Natural killer cell (primary cell): ENCODE measurements around the gene UFC1. TPM values are rescaled to one million over a fixed set of nuclear protein-coding genes. Genes with fewer than 3 reads are reported as not detected.
A peak's percentile ranks its signal among the peaks of the same experiment; 100 is the strongest.

ENCODE experiments used
- ATAC-seq, 3 donors: fragments of 150-1000 bp in 2 of 3; fragments of 200-7000 bp in 1 of 3; cut with Tn5 transposase; 1 replicate in 1 of 3; 2 replicates in 2 of 3; pipeline ENCODE4 v1.10.0; 2021; ENCODE audit warnings: mild to moderate bottlenecking in 2 of 3, moderate library complexity in 2 of 3
- DNase-seq, 2 donors: peaks; one replicate each; pipeline versions ENCODE4 v3.0.0 to v3.0.0-alpha.2; 2013 to 2021; ENCODE audit warnings: mixed read lengths in 1 of 2
- H3K27ac ChIP-seq: one replicate; pipeline ENCODE4 v1.5.1; 2013; ENCODE audit warnings: mild to moderate bottlenecking, low read length
- H3K27me3 ChIP-seq: one replicate; pipeline ENCODE4 v1.6.1; 2013; ENCODE audit warnings: low read length; ENCODE audit not compliant: control insufficient read depth, insufficient read depth
- H3K36me3 ChIP-seq: one replicate; pipeline ENCODE4 v1.6.1; 2013; ENCODE audit warnings: low read length; ENCODE audit not compliant: control insufficient read depth, insufficient read depth
- H3K4me1 ChIP-seq: one replicate; pipeline ENCODE4 v1.6.1; 2013; ENCODE audit warnings: low read length; ENCODE audit not compliant: control insufficient read depth, insufficient read depth
- H3K4me3 ChIP-seq: one replicate; pipeline ENCODE4 v1.5.1; 2013; ENCODE audit warnings: low read length
- H3K9me3 ChIP-seq: one replicate; pipeline ENCODE4 v1.6.1; 2013; ENCODE audit warnings: low read length; ENCODE audit not compliant: control insufficient read depth, insufficient read depth
- H3K27ac Mint-ChIP-seq, 2 donors: one replicate each; pipeline ENCODE4 v1.8.0; 2022; ENCODE audit warnings: mild to moderate bottlenecking in 2 of 2, mixed read lengths in 2 of 2, moderate library complexity in 1 of 2
- H3K27me3 Mint-ChIP-seq, 2 donors: one replicate each; pipeline ENCODE4 v1.8.0; 2022; ENCODE audit warnings: low read depth in 2 of 2, mixed read lengths in 2 of 2
- H3K36me3 Mint-ChIP-seq: one replicate; pipeline ENCODE4 v1.8.0; 2022; ENCODE audit warnings: mixed read lengths
- H3K4me1 Mint-ChIP-seq, 2 donors: one replicate each; pipeline ENCODE4 v1.8.0; 2022; ENCODE audit warnings: mixed read lengths in 2 of 2
- H3K4me3 Mint-ChIP-seq: one replicate; pipeline ENCODE4 v1.8.0; 2022; ENCODE audit warnings: mild to moderate bottlenecking, moderate library complexity, mixed read lengths
- H3K9me3 Mint-ChIP-seq, 2 donors: one replicate each; pipeline ENCODE4 v1.8.0; 2022; ENCODE audit warnings: mixed read lengths in 2 of 2
- CTCF ChIP-seq: fragments of 200-600 bp; IDR thresholded peaks from one replicate; pipeline ENCODE4 v1.8.0; 2022; ENCODE audit warnings: antibody characterized with exemption
- WGBS: methylation state at CpG from one replicate; pipeline ENCODE4 v1.1.7; 2013; ENCODE audit warnings: missing lambda C conversion rate; ENCODE audit not compliant: insufficient coverage; 5-methylcytosine and 5-hydroxymethylcytosine counted together
- intact Hi-C: fragments of 100-400 bp; cut with micrococcal nuclease; formaldehyde crosslinking; loops from one replicate; pipeline ENCODE4 v1.14.2; 2022
- total RNA-seq, 4 donors: library from RNA; stranded (reverse); fragments of 120-200 nt in 1 of 4; gene quantifications; one replicate each; pipeline versions ENCODE4 v1.2.3 to v1.2.4, GENCODE V29; 2013 to 2022

Gene UFC1
- total RNA-seq, 3 donors from 2014 or later (not counting 1 experiment from before 2014, with no cell fraction given), result 109 to 155 (median 117) TPM

- H3K27me3 ChIP-seq, result no peaks in the 10 kb centered on the region
- peak in 1 of 2 donors; percentile 30 for DNase-seq
- peaks cover 18 to 28% of the 10 kb centered on the region in 2 donors for H3K4me1 Mint-ChIP-seq
- H3K4me3 Mint-ChIP-seq, result peak overlapping the region; percentile 99
- 21% methylated on average over 8 of the region's 9 CpGs for WGBS
- peak overlapping the region; percentile 99 to 100 for H3K27ac Mint-ChIP-seq
- H3K36me3 ChIP-seq, result peaks cover 12% of the 10 kb centered on the region
- peak overlapping the region; percentile 71 for H3K4me3 ChIP-seq
- peaks cover 10% of the 10 kb centered on the region for H3K36me3 Mint-ChIP-seq
- ATAC-seq, result peak in 1 of 3 donors; percentile 3
- no peaks in the 10 kb centered on the region for H3K27me3 Mint-ChIP-seq
- H3K27ac ChIP-seq, result peak overlapping the region; percentile 87
- H3K9me3 Mint-ChIP-seq, result no peaks in the 10 kb centered on the region
- no peak for TF ChIP-seq CTCF
- H3K4me1 ChIP-seq, result peaks cover 14% of the 10 kb centered on the region
- intact Hi-C loops, result loop anchor here (1.0 to 2.0 kb wide), 3 partner anchors 14 to 34 kb away; partner anchors contain the start of genes NIT1, PFDN2 and PPOX
- no peaks in the 10 kb centered on the region for H3K9me3 ChIP-seq
These were observed 602 bp upstream of the UFC1 start for GRCh38 chr1:161153176-161153575.

DNA sequence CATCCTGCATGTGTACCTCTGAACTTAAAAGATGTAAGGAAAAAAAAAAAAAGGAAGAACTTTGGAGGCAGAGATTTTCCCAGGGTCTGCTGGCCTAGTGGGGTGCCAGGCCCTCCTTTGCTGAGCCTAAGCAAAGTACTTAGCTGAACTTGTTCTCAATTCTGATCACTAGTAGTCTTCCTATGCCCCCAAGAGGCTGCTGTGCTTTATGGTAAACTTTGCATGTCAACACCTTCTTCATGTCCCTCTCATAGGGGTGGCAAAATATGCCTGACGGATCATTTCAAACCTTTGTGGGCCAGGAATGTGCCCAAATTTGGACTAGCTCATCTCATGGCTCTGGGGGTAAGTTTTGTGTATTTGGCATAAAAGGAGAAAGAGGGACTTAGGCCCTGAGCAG lies 4.1 kb downstream of the UFC1 start:
- Mint-ChIP-seq H3K27ac (peak overlapping the region; percentile 79 to 97), H3K4me3 (peak overlapping the region; percentile 91), H3K36me3 (peaks cover 12% of the 10 kb centered on the region), H3K27me3 (no peaks in the 10 kb centered on the region), H3K4me1 (peaks cover 43 to 66% of the 10 kb centered on the region in 2 donors), H3K9me3 (no peaks in the 10 kb centered on the region)
- Histone ChIP-seq H3K27ac (no peak overlapping the region), H3K4me1 (peaks cover 33% of the 10 kb centered on the region), H3K27me3 (no peaks in the 10 kb centered on the region), H3K4me3 (no peak overlapping the region), H3K36me3 (peaks cover 19% of the 10 kb centered on the region), H3K9me3 (no peaks in the 10 kb centered on the region)
- no peak for DNase-seq
- no peak for TF ChIP-seq CTCF
- intact Hi-C loops, result no loop called here
- ATAC-seq, result no peak
- 100% methylated on average over 1 of the region's 1 CpG for WGBS

DNA sequence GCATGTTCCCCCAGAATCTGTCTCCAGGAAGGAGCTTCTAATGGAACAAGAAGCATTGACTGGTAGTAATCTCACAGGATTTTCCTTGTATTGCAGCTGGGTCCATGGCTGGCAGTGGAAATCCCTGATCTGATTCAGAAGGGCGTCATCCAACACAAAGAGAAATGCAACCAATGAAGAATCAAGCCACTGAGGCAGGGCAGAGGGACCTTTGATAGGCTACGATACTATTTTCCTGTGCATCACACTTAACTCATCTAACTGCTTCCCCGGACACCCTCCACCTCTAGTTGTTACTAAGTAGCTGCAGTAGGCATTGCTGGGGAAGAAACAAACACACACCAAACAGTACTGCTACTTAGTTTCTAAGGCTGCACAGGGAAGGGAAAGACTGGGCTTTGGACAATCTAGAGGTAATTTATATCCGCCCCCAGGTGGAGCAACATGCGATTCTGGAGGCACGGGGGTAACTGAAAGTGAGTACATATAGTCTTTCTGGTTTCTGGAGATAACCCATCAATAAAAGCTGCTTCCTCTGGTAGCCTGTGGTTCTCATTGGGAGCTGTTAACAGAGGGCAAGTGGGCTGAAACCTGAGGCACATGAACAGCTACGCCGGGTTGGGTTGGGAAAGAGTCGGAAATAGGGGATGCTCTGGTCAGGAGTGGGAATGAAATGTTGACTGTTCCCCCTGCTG lies 4.7 kb downstream of the UFC1 start:
- TF ChIP-seq CTCF, result no peak
- H3K36me3 Mint-ChIP-seq, result peaks cover 12% of the 10 kb centered on the region
- WGBS, result 61% methylated on average over 9 of the region's 9 CpGs

More for the DNA sequence above, 4.7 kb downstream of the UFC1 start:
- Histone ChIP-seq H3K9me3 (no peaks in the 10 kb centered on the region), H3K27ac (peak overlapping the region; percentile 84), H3K36me3 (peaks cover 22% of the 10 kb centered on the region), H3K4me1 (peaks cover 30% of the 10 kb centered on the region), H3K4me3 (no peak overlapping the region), H3K27me3 (no peaks in the 10 kb centered on the region)
- H3K27me3 Mint-ChIP-seq, result no peaks in the 10 kb centered on the region
- no peaks in the 10 kb centered on the region for H3K9me3 Mint-ChIP-seq
- DNase-seq, result peak in 1 of 2 donors; percentile 31
- no peak for ATAC-seq
- peak overlapping the region; percentile 79 to 97 for H3K27ac Mint-ChIP-seq
- intact Hi-C loops, result no loop called here
- peaks cover 42 to 71% of the 10 kb centered on the region in 2 donors for H3K4me1 Mint-ChIP-seq
- peak overlapping the region; percentile 91 for H3K4me3 Mint-ChIP-seq
